IMR-90 (cell line): Measurements from ENCODE around the gene RNF182. TPM values are rescaled to one million over a fixed set of nuclear protein-coding genes. Genes with fewer than 3 reads are reported as not detected.

Source experiments
- ATAC-seq: fragments of 200-7000 bp; cut with Tn5 transposase; 2 replicates; pipeline ENCODE4 v1.9.1; 2020; ENCODE audit warnings: low read depth, mild to moderate bottlenecking, moderate library complexity
- BruUV-seq: library from RNA; stranded (reverse); fragments of 400-500 nt; replicated peaks from 2 replicates; lab custom pipeline; 2021; lab: Mats Ljungman, UMichigan
- CTCF ChIA-PET: fragments of 300-600 bp; formaldehyde crosslinking; extraction: SDS; loops from one replicate; lab custom pipeline; 2021; ENCODE audit warnings: antibody characterized with exemption; lab: Yijun Ruan, JAX
- POLR2A ChIA-PET: fragments of 300-600 bp; sonication (Branson Sonifier 250); formaldehyde crosslinking; loops from one replicate; lab custom pipeline; 2022; ENCODE audit warnings: antibody characterized with exemption; ENCODE audit not compliant: unreplicated experiment; lab: Charles Lee
- DNase-seq: peaks from one replicate; pipeline ENCODE4 v3.0.0; 2013
- H2AFZ ChIP-seq: replicated peaks from 2 replicates; pipeline ENCODE3; 2013; ENCODE audit warnings: low read length, mild to moderate bottlenecking; ENCODE audit not compliant: poor library complexity
- H2AK5ac ChIP-seq: 2 replicates; pipeline ENCODE4 v1.6.1; 2013; ENCODE audit warnings: low read depth, low read length, inconsistent platforms
- H2AK9ac ChIP-seq: replicated peaks from 2 replicates; pipeline ENCODE3; 2013; ENCODE audit warnings: mild to moderate bottlenecking, low read depth, low read length, moderate library complexity; ENCODE audit not compliant: poor library complexity
- H2BK120ac ChIP-seq: 2 replicates; pipeline ENCODE4 v1.6.1; 2013; ENCODE audit warnings: low read depth, low read length, inconsistent platforms
- H2BK15ac ChIP-seq: 3 replicates; pipeline ENCODE4 v1.6.1; 2013; ENCODE audit warnings: low read depth, low read length, inconsistent platforms
- H2BK20ac ChIP-seq: 2 replicates; pipeline ENCODE4 v1.6.1; 2013; ENCODE audit warnings: low read depth, mild to moderate bottlenecking, inconsistent platforms, low read length, moderate library complexity
- H2BK5ac ChIP-seq: 2 replicates; pipeline ENCODE4 v1.6.1; 2013; ENCODE audit warnings: mild to moderate bottlenecking, low read depth, low read length, inconsistent platforms; ENCODE audit not compliant: poor library complexity, severe bottlenecking
- H3K14ac ChIP-seq: replicated peaks from 2 replicates; pipeline ENCODE4 v1.6.1; 2013; ENCODE audit warnings: low read depth, low read length, inconsistent platforms
- H3K18ac ChIP-seq: 2 replicates; pipeline ENCODE4 v1.6.1; 2013; ENCODE audit warnings: low read depth, low read length, control low read depth
- H3K23ac ChIP-seq: 2 replicates; pipeline ENCODE4 v1.6.1; 2013; ENCODE audit warnings: low read depth, low read length, inconsistent platforms
- H3K27ac ChIP-seq: 2 replicates; pipeline ENCODE4 v1.5.1; 2013; ENCODE audit warnings: mild to moderate bottlenecking, control low read depth, low read length; ENCODE audit not compliant: insufficient read depth
- H3K27me3 ChIP-seq: 2 replicates; pipeline ENCODE4 v1.6.1; 2013; ENCODE audit warnings: low read length; ENCODE audit not compliant: control insufficient read depth, insufficient read depth
- H3K36me3 ChIP-seq: 2 replicates; pipeline ENCODE4 v1.6.1; 2013; ENCODE audit warnings: low read length, mixed read lengths; ENCODE audit not compliant: control insufficient read depth, insufficient read depth
- H3K4ac ChIP-seq: 2 replicates; pipeline ENCODE4 v1.6.1; 2013; ENCODE audit warnings: low read depth, low read length, inconsistent platforms
- H3K4me1 ChIP-seq: 2 replicates; pipeline ENCODE4 v1.6.1; 2013; ENCODE audit warnings: low read length, mixed read lengths; ENCODE audit not compliant: control insufficient read depth, insufficient read depth
- H3K4me2 ChIP-seq: 2 replicates; pipeline ENCODE4 v1.6.1; 2013; ENCODE audit warnings: low read depth, mild to moderate bottlenecking, control low read depth, low read length, moderate library complexity
- H3K4me3 ChIP-seq: 2 replicates; pipeline ENCODE4 v1.5.1; 2013; ENCODE audit warnings: low read depth, mild to moderate bottlenecking, control low read depth, low read length, moderate library complexity; ENCODE audit not compliant: insufficient read depth
- H3K56ac ChIP-seq: 2 replicates; pipeline ENCODE4 v1.6.1; 2013; ENCODE audit warnings: low read length, inconsistent platforms; ENCODE audit not compliant: insufficient read depth; ENCODE audit errors: extremely low read depth
- H3K79me1 ChIP-seq, 2 experiments: 2 replicates each; pipeline ENCODE4 v1.6.1; 2013; ENCODE audit warnings: low read length in 2 of 2, inconsistent platforms in 1 of 2, low read depth in 1 of 2
- H3K9ac ChIP-seq: 2 replicates; pipeline ENCODE4 v1.6.1; 2013; ENCODE audit warnings: low read depth, low read length, control low read depth
- H3K9me1 ChIP-seq: 2 replicates; pipeline ENCODE4 v1.6.1; 2013; ENCODE audit warnings: low read length, inconsistent platforms; ENCODE audit not compliant: insufficient read depth
- H3K9me3 ChIP-seq: 2 replicates; pipeline ENCODE4 v1.6.1; 2013; ENCODE audit warnings: low read length; ENCODE audit not compliant: control insufficient read depth, insufficient read depth
- H4K20me1 ChIP-seq: 2 replicates; pipeline ENCODE4 v1.6.1; 2013; ENCODE audit warnings: low read length, inconsistent platforms; ENCODE audit not compliant: insufficient read depth
- H4K5ac ChIP-seq: 2 replicates; pipeline ENCODE4 v1.6.1; 2013; ENCODE audit warnings: mild to moderate bottlenecking, low read depth, low read length, control low read depth
- H4K8ac ChIP-seq, 2 experiments: 2 replicates each; pipeline ENCODE4 v1.6.1; 2013; ENCODE audit warnings: low read depth in 2 of 2, low read length in 2 of 2, control low read depth in 1 of 2, inconsistent platforms in 1 of 2
- H4K91ac ChIP-seq: 2 replicates; pipeline ENCODE4 v1.6.1; 2013; ENCODE audit warnings: low read depth, low read length, inconsistent platforms; ENCODE audit not compliant: insufficient read depth
- CEBPB ChIP-seq: IDR thresholded peaks from 2 replicates; pipeline ENCODE4 v1.6.1; 2012; ENCODE audit warnings: low read depth, low read length, improper control_type of control experiment
- CTCF ChIP-seq: conservative IDR thresholded peaks from 2 replicates; pipeline ENCODE4 v1.5.1; 2012; ENCODE audit warnings: mild to moderate bottlenecking, low read depth, low read length, improper control_type of control experiment
- MAFK ChIP-seq: IDR thresholded peaks from 2 replicates; pipeline ENCODE4 v1.6.1; 2012; ENCODE audit warnings: low read depth, low read length, improper control_type of control experiment
- MAZ ChIP-seq: IDR thresholded peaks from 2 replicates; pipeline ENCODE4 v1.6.1; 2012; ENCODE audit warnings: low read depth, mild to moderate bottlenecking, low read length, improper control_type of control experiment, moderate library complexity, borderline replicate concordance
- MXI1 ChIP-seq: IDR thresholded peaks from 2 replicates; pipeline ENCODE4 v1.6.1; 2012; ENCODE audit warnings: low read depth, mild to moderate bottlenecking, low read length, moderate library complexity, borderline replicate concordance
- NFE2L2 ChIP-seq: fragments of 150-350 bp; IDR thresholded peaks from 2 replicates; pipeline ENCODE4 v1.6.1; 2016; ENCODE audit warnings: low read depth, mild to moderate bottlenecking, low read length
- POLR2A ChIP-seq: IDR thresholded peaks from 2 replicates; pipeline ENCODE4 v1.6.1; 2012; ENCODE audit warnings: mild to moderate bottlenecking, low read depth, low read length
- RAD21 ChIP-seq: IDR thresholded peaks from 2 replicates; pipeline ENCODE4 v1.6.1; 2012; ENCODE audit warnings: low read length, improper control_type of control experiment
- RCOR1 ChIP-seq: IDR thresholded peaks from 2 replicates; pipeline ENCODE4 v1.6.1; 2012; ENCODE audit warnings: mild to moderate bottlenecking, low read length, improper control_type of control experiment; ENCODE audit not compliant: insufficient replicate concordance
- RFX5 ChIP-seq: IDR thresholded peaks from 2 replicates; pipeline ENCODE4 v1.8.0; 2012; ENCODE audit warnings: low read depth, mild to moderate bottlenecking, low read length, moderate library complexity
- SMC3 ChIP-seq: fragments of 150-350 bp; IDR thresholded peaks from 2 replicates; pipeline ENCODE4 v1.6.1; 2016; ENCODE audit warnings: low read depth, mild to moderate bottlenecking, antibody characterized with exemption, low read length, moderate library complexity
- WGBS, 2 experiments: methylation state at CpG; one replicate each; pipeline versions ENCODE4 v1.1.5 to v1.1.7; 2013; ENCODE audit warnings: missing lambda C conversion rate in 2 of 2; ENCODE audit not compliant: insufficient read length in 1 of 2; ENCODE audit errors: extremely low coverage in 2 of 2; 5-methylcytosine and 5-hydroxymethylcytosine counted together
- dilution Hi-C: fragments of 300-500 bp; cut with HindIII; formaldehyde crosslinking; loops from one replicate; pipeline ENCODE4 v1.14.3; 2018; ENCODE audit warnings: low sequenced_read_pairs; ENCODE audit not compliant: unreplicated experiment
- in situ Hi-C: fragments of 300-500 bp; cut with MboI; formaldehyde crosslinking; loops from 3 replicates; pipeline ENCODE4 v1.14.3; 2019; ENCODE audit warnings: low sequenced_read_pairs, inconsistent platforms, mixed read lengths
- intact Hi-C: fragments of 100-400 bp; cut with micrococcal nuclease; formaldehyde crosslinking; loops from 2 replicates; pipeline ENCODE4 v1.10.0; 2022
- polyA plus RNA-seq, 3 experiments: library from polyadenylated mRNA; depleted of rRNA; stranded (reverse); fragments of >200 nt; gene quantifications; 2 replicates each; pipeline ENCODE4 v1.2.3, GENCODE V29; 2012; ENCODE audit warnings: low replicate concordance in 1 of 3
- total RNA-seq: library from RNA; depleted of rRNA; stranded (reverse); fragments of >200 nt; gene quantifications from 2 replicates; pipeline ENCODE4 v1.2.3, GENCODE V29; 2012
- TF ChIP-seq, protein P1 (sequence below): fragments of 150-350 bp; IDR thresholded peaks from 2 replicates; pipeline ENCODE4 v1.6.1; 2016; ENCODE audit warnings: low read depth, mild to moderate bottlenecking, low read length, moderate library complexity, borderline replicate concordance
- TF ChIP-seq, protein P2 (sequence below): fragments of 150-350 bp; IDR thresholded peaks from 2 replicates; pipeline ENCODE4 v1.6.1; 2017; ENCODE audit warnings: mild to moderate bottlenecking, antibody characterized with exemption, low read length, low read depth

RNF182 gene
- total and polyA plus RNA-seq, 2 of the 4 experiments (the other 2 are of a cell fraction) = 4.1 to 9.1 TPM

DNA sequence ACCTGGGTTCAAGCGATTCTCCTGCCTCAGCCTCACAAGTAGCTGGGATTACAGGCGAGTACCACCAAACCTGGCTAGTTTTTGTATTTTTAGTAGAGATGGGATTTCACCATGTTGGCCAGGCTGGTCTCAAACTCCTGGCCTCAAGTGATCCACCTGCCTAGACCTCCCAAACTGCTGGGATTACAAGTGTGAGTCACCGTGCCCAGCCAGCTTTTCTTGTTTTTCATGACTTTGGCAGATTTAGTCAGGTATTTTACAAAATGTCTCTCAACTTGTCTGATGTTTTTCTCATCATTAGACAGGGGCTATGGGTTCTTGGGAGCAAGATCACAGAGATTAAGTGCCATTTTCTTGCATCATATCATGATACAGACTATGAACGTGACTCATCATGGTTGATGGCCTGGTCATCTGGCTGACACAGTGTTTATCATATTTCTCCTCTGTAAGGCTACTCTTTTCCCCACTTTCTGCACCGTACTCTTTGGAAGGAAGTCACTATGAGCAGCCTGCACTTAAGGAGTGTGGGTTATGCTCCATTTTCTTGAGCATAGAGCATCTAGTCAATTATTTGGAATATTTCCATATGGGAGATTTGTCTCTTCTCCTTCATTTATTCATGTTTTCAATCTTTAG lies 67.8 kb downstream of the RNF182 start (continued):
- no peak for TF ChIP-seq MAFK

DNA sequence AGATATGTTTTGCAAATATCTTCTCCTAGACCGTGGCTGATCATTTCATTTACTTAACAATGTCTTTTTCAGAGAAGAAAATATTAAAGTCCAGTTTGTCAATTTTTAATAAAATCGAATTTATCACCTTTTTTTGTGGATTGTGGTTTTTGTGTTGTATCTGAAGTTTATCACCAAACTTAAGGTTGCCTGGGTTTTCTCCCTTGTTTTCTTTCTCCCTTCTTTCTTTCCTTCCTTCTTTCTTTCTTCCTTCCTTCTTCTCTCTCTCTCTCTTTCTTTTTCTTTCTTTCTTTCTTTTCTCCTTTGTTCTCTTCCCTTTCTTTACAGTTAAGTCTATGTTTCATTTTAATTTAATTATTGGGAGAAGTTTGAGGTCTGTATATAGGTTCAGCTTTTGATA lies 68.7 kb downstream of the RNF182 start:
- no CpG with 5 or more reads among the region's 2 CpGs for WGBS, 2 experiments
- ATAC-seq = no peak
- intact Hi-C loops = loop anchor here (2.0 kb wide), 1 partner anchor 25 kb away; no protein-coding TSS in a partner anchor
- no TSS peak for BruUV-seq
- no peaks in the 10 kb centered on the region for H4K20me1 ChIP-seq
- H4K5ac ChIP-seq = no peak overlapping the region
- ChIA-PET CTCF (no interaction called here), POLR2A (no interaction called here)
- no peak overlapping the region for H4K8ac ChIP-seq
- no peak overlapping the region for H3K4ac ChIP-seq
- H2AFZ ChIP-seq = no peak overlapping the region
- no peaks in the 10 kb centered on the region for H3K27me3 ChIP-seq
- H3K56ac ChIP-seq = no peak overlapping the region
- H3K4me3 ChIP-seq = no peak overlapping the region
- H2BK5ac ChIP-seq = no peak overlapping the region
- H2AK9ac ChIP-seq = no peak overlapping the region
- H2BK20ac ChIP-seq = 0 out of 2 replicates have a peak overlapping the region, but pooled peaks have one; percentile 44
- H3K36me3 ChIP-seq = no peaks in the 10 kb centered on the region
- 0 out of 2 replicates have a peak overlapping the region, but pooled peaks have one; percentile 14 for H2BK120ac ChIP-seq
- in situ Hi-C loops = no loop called here
- H2BK15ac ChIP-seq = no peak overlapping the region
- peaks cover 2% of the 10 kb centered on the region; the same call in 1 of the 2 replicates for H3K4me1 ChIP-seq
- no peak overlapping the region for H3K18ac ChIP-seq
- no peak overlapping the region for H3K4me2 ChIP-seq
- no peak overlapping the region for H3K14ac ChIP-seq
- no peak overlapping the region for H4K91ac ChIP-seq
- no peak overlapping the region for H3K9ac ChIP-seq
- no peaks in the 10 kb centered on the region for H3K9me3 ChIP-seq
- H3K23ac ChIP-seq = no peak overlapping the region
- no peak overlapping the region for H3K27ac ChIP-seq
- H3K9me1 ChIP-seq = peaks cover 4% of the 10 kb centered on the region; the same call in 1 of the 2 replicates
- dilution Hi-C loops = no loop called here
- DNase-seq = no peak
- H2AK5ac ChIP-seq = no peak overlapping the region
- H3K79me1 ChIP-seq = no peaks in the 10 kb centered on the region
- TF ChIP-seq NFE2L2 (no peak), CTCF (no peak), CEBPB (no peak), RFX5 (no peak), POLR2A (no peak), MAFK (no peak), RAD21 (no peak), RCOR1 (no peak), MAZ (no peak), MXI1 (no peak), SMC3 (no peak)
- TF ChIP-seq, protein P1, sequence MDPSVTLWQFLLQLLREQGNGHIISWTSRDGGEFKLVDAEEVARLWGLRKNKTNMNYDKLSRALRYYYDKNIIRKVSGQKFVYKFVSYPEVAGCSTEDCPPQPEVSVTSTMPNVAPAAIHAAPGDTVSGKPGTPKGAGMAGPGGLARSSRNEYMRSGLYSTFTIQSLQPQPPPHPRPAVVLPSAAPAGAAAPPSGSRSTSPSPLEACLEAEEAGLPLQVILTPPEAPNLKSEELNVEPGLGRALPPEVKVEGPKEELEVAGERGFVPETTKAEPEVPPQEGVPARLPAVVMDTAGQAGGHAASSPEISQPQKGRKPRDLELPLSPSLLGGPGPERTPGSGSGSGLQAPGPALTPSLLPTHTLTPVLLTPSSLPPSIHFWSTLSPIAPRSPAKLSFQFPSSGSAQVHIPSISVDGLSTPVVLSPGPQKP = no peak
- TF ChIP-seq, protein P2, sequence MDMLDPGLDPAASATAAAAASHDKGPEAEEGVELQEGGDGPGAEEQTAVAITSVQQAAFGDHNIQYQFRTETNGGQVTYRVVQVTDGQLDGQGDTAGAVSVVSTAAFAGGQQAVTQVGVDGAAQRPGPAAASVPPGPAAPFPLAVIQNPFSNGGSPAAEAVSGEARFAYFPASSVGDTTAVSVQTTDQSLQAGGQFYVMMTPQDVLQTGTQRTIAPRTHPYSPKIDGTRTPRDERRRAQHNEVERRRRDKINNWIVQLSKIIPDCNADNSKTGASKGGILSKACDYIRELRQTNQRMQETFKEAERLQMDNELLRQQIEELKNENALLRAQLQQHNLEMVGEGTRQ = no peak
